ENCODE measurements around the gene MARK1. TPM values are rescaled to one million over a fixed set of nuclear protein-coding genes. Genes with fewer than 3 reads are reported as not detected.
A peak's percentile ranks its signal among the peaks of the same experiment; 100 is the strongest.

The MARK1 gene
- total RNA-seq, 1 donor from 2014 or later: 12.5 TPM

DNA sequence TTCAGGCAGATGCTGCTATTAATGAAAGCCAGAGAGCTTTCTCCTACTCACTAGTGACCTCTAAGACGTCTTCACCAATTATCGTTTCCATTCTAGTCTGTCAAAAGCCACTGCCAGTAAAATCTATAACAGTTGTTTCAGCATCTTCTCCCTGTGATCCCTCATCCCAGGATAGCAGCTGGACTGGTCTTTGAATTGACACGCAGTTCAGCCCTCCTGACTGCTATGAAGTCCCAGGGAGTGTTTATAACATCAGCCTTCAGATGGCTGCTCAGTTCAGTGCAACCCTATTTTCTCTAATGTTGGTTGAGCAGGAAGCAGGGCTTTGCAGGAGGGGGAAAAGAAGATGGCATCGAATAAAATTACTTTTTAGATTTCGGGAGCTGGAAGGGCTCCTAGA, 23.6 kb upstream of the MARK1 start:
- H3K36me3 Mint-ChIP-seq (ENCODE audit: low read depth, unreplicated experiment): no peaks in the 10 kb centered on the region
- no peak for DNase-seq (ENCODE audit: low spot score)
- no peak overlapping the region for H3K27ac Mint-ChIP-seq (ENCODE audit: unreplicated experiment)
- no peaks in the 10 kb centered on the region for H3K27me3 Mint-ChIP-seq (ENCODE audit: unreplicated experiment)
- no peak overlapping the region for H3K4me3 Mint-ChIP-seq (ENCODE audit: unreplicated experiment)
- no peak for TF ChIP-seq CTCF (IDR thresholded peaks at IDR 0.05; ENCODE audit: unreplicated experiment)
- H3K9me3 Mint-ChIP-seq (ENCODE audit: unreplicated experiment): no peaks in the 10 kb centered on the region
- peaks cover 4% of the 10 kb centered on the region for H3K4me1 Mint-ChIP-seq (ENCODE audit: unreplicated experiment)

GRCh38 chr1:220507085-220507484, 20.9 kb upstream of the MARK1 start:
- no peak for DNase-seq (ENCODE audit: low spot score)
- H3K9me3 Mint-ChIP-seq (ENCODE audit: unreplicated experiment): no peaks in the 10 kb centered on the region
- no peak for TF ChIP-seq CTCF (IDR thresholded peaks at IDR 0.05; ENCODE audit: unreplicated experiment)
- no peaks in the 10 kb centered on the region for H3K27me3 Mint-ChIP-seq (ENCODE audit: unreplicated experiment)
- no peak overlapping the region for H3K27ac Mint-ChIP-seq (ENCODE audit: unreplicated experiment)
- H3K4me1 Mint-ChIP-seq (ENCODE audit: unreplicated experiment): no peaks in the 10 kb centered on the region
- no peaks in the 10 kb centered on the region for H3K36me3 Mint-ChIP-seq (ENCODE audit: low read depth, unreplicated experiment)
- H3K4me3 Mint-ChIP-seq (ENCODE audit: unreplicated experiment): no peak overlapping the region

DNA sequence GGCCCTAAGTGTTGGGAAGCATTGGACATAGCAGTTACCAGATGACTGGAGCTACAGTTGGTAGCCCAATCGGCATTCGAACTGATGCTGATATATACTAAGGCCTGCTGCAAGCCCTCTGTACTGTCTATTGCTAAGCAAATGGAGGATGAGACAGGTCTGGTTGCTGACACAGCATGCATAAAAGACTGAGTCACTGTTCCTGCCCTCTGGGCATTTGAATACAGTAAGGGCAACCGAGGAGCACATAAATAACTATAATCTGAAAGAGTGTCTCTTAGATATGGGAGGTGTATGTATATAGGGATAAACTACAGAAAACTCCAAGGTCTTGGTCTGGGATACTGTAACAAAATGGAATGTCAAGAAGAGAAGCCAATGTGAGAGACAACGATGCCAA, 16.8 kb upstream of the MARK1 start:
- Mint-ChIP-seq H3K4me3 (ENCODE audit: unreplicated experiment) (no peak overlapping the region), H3K36me3 (ENCODE audit: low read depth, unreplicated experiment) (no peaks in the 10 kb centered on the region), H3K27me3 (ENCODE audit: unreplicated experiment) (no peaks in the 10 kb centered on the region), H3K9me3 (ENCODE audit: unreplicated experiment) (no peaks in the 10 kb centered on the region), H3K4me1 (ENCODE audit: unreplicated experiment) (no peaks in the 10 kb centered on the region), H3K27ac (ENCODE audit: unreplicated experiment) (no peak overlapping the region)
- DNase-seq (ENCODE audit: low spot score): no peak
- TF ChIP-seq CTCF (IDR thresholded peaks at IDR 0.05; ENCODE audit: unreplicated experiment): no peak

GRCh38 chr1:220511785-220512184, 16.2 kb upstream of the MARK1 start:
- Mint-ChIP-seq H3K36me3 (ENCODE audit: low read depth, unreplicated experiment) (no peaks in the 10 kb centered on the region), H3K4me1 (ENCODE audit: unreplicated experiment) (no peaks in the 10 kb centered on the region), H3K4me3 (ENCODE audit: unreplicated experiment) (no peak overlapping the region), H3K27me3 (ENCODE audit: unreplicated experiment) (no peaks in the 10 kb centered on the region), H3K9me3 (ENCODE audit: unreplicated experiment) (no peaks in the 10 kb centered on the region), H3K27ac (ENCODE audit: unreplicated experiment) (no peak overlapping the region)
- DNase-seq (ENCODE audit: low spot score): peak; percentile 30
- TF ChIP-seq CTCF (IDR thresholded peaks at IDR 0.05; ENCODE audit: unreplicated experiment): peak; percentile 31

DNA sequence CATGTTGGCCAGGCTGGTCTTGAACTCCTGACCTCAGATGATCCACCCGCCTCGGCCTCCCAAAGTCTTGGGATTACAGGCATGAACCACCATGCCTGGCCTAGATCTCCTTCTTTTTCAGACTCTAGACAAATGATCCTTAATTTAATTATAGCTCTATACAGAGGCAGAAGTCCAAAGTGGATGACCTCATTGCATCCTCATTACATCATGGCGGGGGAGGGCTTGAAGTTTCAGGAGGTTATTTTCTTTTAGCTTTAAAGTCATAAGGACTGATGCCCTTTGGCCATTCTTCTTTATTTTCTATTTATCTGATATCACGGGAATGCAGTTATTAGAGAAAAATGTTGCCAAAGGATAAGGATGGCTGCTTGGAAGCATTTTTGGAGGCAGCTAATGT, 14.1 kb upstream of the MARK1 start:
- Mint-ChIP-seq H3K27ac (ENCODE audit: unreplicated experiment) (no peak overlapping the region), H3K9me3 (ENCODE audit: unreplicated experiment) (no peaks in the 10 kb centered on the region), H3K36me3 (ENCODE audit: low read depth, unreplicated experiment) (no peaks in the 10 kb centered on the region), H3K4me1 (ENCODE audit: unreplicated experiment) (no peaks in the 10 kb centered on the region), H3K27me3 (ENCODE audit: unreplicated experiment) (no peaks in the 10 kb centered on the region), H3K4me3 (ENCODE audit: unreplicated experiment) (no peak overlapping the region)
- DNase-seq (ENCODE audit: low spot score): no peak
- no peak for TF ChIP-seq CTCF (IDR thresholded peaks at IDR 0.05; ENCODE audit: unreplicated experiment)
